ENCODE results near the gene ARMH3. TPM values are rescaled to one million over a fixed set of nuclear protein-coding genes. Genes with fewer than 3 reads are reported as not detected.

Gene ARMH3, protein sequence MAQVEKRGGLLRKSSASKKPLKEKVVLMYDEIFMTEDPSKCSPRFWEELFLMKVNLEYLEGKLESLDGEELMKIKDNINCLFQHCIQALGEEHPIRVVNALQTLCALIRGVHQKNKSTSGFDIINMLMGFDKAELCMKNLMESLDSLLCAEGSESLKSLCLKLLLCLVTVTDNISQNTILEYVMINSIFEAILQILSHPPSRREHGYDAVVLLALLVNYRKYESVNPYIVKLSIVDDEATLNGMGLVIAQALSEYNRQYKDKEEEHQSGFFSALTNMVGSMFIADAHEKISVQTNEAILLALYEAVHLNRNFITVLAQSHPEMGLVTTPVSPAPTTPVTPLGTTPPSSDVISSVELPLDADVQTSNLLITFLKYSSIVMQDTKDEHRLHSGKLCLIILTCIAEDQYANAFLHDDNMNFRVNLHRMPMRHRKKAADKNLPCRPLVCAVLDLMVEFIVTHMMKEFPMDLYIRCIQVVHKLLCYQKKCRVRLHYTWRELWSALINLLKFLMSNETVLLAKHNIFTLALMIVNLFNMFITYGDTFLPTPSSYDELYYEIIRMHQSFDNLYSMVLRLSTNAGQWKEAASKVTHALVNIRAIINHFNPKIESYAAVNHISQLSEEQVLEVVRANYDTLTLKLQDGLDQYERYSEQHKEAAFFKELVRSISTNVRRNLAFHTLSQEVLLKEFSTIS
- total RNA-seq: 21.8 to 26.6 TPM (median 26.5 TPM) in 3 replicates

DNA sequence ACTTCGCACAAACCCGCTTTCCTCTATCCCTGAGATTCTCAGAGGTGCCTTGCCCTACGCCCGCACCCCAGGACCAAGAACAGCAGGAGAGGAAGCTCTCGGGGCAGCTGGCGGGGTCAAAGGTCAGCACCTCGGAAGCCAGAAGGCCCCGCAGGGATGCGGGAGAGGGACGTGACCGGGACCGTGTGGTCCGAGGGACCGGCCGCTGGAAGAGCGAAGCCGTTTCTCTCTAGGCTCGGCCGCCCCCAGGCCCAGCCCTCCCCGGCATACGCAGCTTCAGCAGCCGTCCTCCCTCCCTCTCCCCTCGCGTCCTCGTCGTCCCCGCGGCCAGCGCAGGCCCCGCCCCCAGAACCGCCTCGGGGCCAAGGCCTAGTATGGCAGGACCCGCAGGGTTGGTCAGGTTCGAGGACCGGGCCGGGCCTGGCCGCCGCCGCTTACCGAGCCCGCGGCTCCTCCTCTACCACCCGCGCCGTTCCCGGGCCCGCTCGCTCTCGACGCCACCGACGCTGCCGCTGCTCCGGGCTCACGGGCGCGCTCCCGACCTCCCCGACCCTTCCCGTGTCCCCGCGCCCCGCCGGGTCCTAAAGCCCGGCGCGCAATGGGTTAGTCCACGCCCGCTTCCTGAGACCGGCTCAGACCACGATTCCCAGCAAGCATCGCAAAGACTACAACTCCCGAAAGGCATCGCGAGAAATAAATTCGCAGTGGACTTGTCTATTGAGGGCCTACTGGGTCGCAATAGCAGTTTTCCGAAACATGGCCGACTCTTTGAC lies at the start of gene ARMH3:
TSS of gene ARMH3 (minus strand) at position 527 of the 773 bp plus-strand sequence. CDS start 16,059 bp downstream, outside the sequence.
- no peaks in the 10 kb centered on the region for H3K9me3 Mint-ChIP-seq
- peak within 1 kb of the TSS; percentile 98 for H3K4me3 Mint-ChIP-seq
- no peaks in the 10 kb centered on the region for H3K36me3 Mint-ChIP-seq
- DNase-seq (ENCODE audit: low spot score in 2 of 2, unreplicated experiment in 2 of 2): peak; percentile 64 to 81
- TF ChIP-seq, protein P1, sequence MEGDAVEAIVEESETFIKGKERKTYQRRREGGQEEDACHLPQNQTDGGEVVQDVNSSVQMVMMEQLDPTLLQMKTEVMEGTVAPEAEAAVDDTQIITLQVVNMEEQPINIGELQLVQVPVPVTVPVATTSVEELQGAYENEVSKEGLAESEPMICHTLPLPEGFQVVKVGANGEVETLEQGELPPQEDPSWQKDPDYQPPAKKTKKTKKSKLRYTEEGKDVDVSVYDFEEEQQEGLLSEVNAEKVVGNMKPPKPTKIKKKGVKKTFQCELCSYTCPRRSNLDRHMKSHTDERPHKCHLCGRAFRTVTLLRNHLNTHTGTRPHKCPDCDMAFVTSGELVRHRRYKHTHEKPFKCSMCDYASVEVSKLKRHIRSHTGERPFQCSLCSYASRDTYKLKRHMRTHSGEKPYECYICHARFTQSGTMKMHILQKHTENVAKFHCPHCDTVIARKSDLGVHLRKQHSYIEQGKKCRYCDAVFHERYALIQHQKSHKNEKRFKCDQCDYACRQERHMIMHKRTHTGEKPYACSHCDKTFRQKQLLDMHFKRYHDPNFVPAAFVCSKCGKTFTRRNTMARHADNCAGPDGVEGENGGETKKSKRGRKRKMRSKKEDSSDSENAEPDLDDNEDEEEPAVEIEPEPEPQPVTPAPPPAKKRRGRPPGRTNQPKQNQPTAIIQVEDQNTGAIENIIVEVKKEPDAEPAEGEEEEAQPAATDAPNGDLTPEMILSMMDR (IDR thresholded peaks at IDR 0.05; ENCODE audit: unreplicated experiment): no peak
- H3K4me1 Mint-ChIP-seq: peaks cover 18% of the 10 kb centered on the region
- no peaks in the 10 kb centered on the region for H3K27me3 Mint-ChIP-seq (ENCODE audit: low read depth)
- H3K27ac Mint-ChIP-seq: peak within 1 kb of the TSS; percentile 97

DNA sequence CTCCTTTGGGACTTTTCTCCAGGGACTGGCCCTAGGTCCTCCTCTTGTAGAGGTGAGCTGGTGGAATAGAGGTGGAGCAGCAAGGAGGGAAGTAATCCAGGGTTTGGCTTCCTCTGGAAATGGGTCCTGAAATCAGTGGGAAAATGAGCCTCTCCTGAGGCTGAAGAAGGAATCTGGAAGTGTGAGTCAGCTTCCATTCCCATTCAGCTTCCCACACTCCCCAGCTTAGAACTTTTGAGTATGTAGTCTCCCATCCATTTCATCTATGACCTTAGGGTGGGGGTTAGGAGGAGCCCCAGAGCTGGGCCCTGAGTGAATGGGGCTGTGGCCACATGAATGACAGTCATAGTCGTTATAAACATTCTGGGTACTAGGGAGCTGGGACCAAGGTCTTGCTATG lies 46.4 kb upstream of the ARMH3 start:
- H3K27me3 Mint-ChIP-seq (ENCODE audit: low read depth): no peaks in the 10 kb centered on the region
- H3K36me3 Mint-ChIP-seq: peaks cover 13% of the 10 kb centered on the region
- no peaks in the 10 kb centered on the region for H3K4me1 Mint-ChIP-seq
- H3K4me3 Mint-ChIP-seq: no peak overlapping the region
- TF ChIP-seq, protein P1 (IDR thresholded peaks at IDR 0.05; ENCODE audit: unreplicated experiment): no peak
- DNase-seq (ENCODE audit: low spot score in 2 of 2, unreplicated experiment in 2 of 2): no peak
- no peak overlapping the region for H3K27ac Mint-ChIP-seq
- H3K9me3 Mint-ChIP-seq: no peaks in the 10 kb centered on the region

DNA sequence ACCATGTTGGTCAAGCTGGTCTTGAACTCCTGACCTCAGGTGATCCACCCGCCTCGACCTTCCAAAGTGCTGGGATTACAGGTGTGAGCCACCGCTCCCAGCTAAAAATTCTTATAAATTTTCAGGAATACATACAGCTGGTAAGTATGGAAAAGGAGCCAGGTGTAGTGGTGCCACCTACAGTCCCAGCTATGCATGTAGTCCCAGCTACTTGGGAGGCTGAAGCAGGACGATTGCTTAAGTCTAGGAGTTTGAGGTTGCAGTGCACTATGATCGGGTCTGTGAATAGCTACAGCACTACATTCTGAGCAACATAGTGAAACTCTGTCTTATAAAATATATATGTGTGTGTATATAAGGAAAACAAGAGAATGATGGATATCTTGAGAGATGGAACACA lies 45.2 kb upstream of the ARMH3 start:
- no peak for DNase-seq (ENCODE audit: low spot score in 2 of 2, unreplicated experiment in 2 of 2)
- Mint-ChIP-seq H3K27ac (no peak overlapping the region), H3K36me3 (peaks cover 15% of the 10 kb centered on the region), H3K4me3 (no peak overlapping the region), H3K9me3 (no peaks in the 10 kb centered on the region), H3K27me3 (ENCODE audit: low read depth) (no peaks in the 10 kb centered on the region), H3K4me1 (no peaks in the 10 kb centered on the region)
- TF ChIP-seq, protein P1 (IDR thresholded peaks at IDR 0.05; ENCODE audit: unreplicated experiment): no peak

DNA sequence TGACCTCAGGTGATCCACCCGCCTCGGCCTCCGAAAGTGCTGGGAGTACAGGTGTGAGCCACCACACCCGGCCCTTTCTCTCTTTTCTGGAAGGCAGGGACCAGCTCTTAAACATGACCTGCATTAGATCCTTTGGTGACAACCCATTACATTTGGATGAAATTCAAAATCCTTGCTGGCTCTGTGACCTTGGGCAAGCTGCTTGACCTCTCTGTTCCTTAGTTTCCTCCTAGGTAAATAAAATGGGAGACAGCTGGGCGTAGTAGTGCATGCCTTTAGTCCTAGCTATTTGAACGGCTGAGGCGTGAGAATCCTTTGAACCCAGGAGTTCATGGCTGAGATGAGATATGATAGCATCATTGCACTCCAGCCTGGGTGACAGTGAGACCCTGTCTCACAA lies 40.5 kb upstream of the ARMH3 start:
- TF ChIP-seq, protein P1 (IDR thresholded peaks at IDR 0.05; ENCODE audit: unreplicated experiment): no peak
- DNase-seq (ENCODE audit: low spot score in 2 of 2, unreplicated experiment in 2 of 2): no peak
- Mint-ChIP-seq H3K36me3 (peaks cover 19% of the 10 kb centered on the region), H3K9me3 (no peaks in the 10 kb centered on the region), H3K4me1 (no peaks in the 10 kb centered on the region), H3K27me3 (ENCODE audit: low read depth) (no peaks in the 10 kb centered on the region), H3K4me3 (no peak overlapping the region), H3K27ac (no peak overlapping the region)

DNA sequence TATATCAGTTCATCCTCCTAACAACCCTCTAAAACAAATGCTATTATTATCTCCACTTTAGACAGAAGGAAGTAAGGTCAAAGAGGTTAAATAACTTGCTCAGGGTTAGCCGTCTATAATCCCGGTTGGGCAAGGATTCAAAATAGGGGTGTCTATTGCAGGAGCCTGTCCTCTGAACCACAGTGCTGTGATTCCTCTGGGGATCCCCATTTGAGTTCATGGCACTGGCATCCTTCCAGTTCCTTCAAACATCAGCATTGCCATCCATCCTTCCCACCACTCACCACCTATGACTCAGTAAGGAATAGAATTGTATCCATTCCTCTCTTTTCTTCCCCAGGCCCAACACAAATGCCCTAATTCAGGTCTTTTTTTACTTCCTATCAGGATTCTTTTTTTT lies 34.8 kb upstream of the ARMH3 start:
- H3K36me3 Mint-ChIP-seq: peaks cover 13% of the 10 kb centered on the region
- DNase-seq (ENCODE audit: low spot score in 2 of 2, unreplicated experiment in 2 of 2): no peak
- no peaks in the 10 kb centered on the region for H3K27me3 Mint-ChIP-seq (ENCODE audit: low read depth)
- TF ChIP-seq, protein P1 (IDR thresholded peaks at IDR 0.05; ENCODE audit: unreplicated experiment): no peak
- no peaks in the 10 kb centered on the region for H3K9me3 Mint-ChIP-seq
- no peaks in the 10 kb centered on the region for H3K4me1 Mint-ChIP-seq
- no peak overlapping the region for H3K4me3 Mint-ChIP-seq
- no peak overlapping the region for H3K27ac Mint-ChIP-seq
